ENCODE results near the gene CD160. TPM values are rescaled to one million over a fixed set of nuclear protein-coding genes. Genes with fewer than 3 reads are reported as not detected.
"Not testable (repeated sequence)": the region's sequence is repeated elsewhere in the genome, so short reads cannot be mapped to it uniquely, and the experiment has no call there.

The CD160 gene
- total RNA-seq (ENCODE audit: low replicate concordance) = not detected in 2 replicates
- long read RNA-seq = 0 reads

DNA sequence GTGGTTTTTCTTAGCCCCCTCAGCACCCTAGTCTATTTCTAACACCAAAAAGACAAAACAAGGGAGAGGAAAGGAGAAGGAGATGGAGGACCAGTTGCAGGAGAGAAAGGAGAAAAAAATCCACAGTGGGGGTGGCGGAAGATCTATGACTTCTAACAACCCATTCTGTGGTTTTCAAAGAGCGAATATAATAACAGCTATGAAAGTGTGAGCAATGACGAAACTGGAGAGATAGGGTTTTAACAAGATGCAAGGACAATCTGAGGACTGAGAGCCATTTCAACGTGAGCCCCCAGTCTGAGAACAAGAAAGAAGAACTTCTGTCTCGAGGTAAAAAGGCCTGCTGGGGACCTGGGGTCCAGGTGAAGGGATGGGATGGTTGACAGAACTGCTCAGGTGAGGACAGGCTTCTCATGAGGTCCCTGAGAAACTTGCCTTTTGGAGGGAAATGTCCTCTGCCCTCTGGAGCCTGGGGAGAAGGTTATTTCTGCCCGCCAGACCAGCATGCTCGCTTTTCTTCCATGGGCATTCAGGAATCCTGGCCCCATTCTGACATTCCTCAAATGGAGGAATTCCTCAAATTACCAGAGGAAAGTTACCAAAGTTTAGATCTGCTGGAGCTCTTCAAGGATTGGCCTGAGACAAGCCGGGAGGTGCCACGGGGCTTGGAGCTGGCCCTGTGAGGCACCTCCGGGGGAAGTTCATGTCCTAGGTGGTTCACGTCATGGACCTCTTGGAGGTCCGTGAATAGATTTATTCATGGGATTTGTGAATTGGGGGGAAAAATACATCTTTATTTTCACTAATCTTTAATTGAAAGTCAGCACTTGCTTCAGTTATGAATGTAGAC, at the start of gene CD160:
Gene CD160, plus strand, starts transcription at position 270 of the 850 bp plus-strand sequence. CDS start 8,829 bp downstream, outside the sequence.
- H3K27ac Mint-ChIP-seq = no peak within 1 kb of the TSS
- H3K27me3 Mint-ChIP-seq = peaks cover 12% of the 10 kb centered on the region
- TF ChIP-seq, protein P1, sequence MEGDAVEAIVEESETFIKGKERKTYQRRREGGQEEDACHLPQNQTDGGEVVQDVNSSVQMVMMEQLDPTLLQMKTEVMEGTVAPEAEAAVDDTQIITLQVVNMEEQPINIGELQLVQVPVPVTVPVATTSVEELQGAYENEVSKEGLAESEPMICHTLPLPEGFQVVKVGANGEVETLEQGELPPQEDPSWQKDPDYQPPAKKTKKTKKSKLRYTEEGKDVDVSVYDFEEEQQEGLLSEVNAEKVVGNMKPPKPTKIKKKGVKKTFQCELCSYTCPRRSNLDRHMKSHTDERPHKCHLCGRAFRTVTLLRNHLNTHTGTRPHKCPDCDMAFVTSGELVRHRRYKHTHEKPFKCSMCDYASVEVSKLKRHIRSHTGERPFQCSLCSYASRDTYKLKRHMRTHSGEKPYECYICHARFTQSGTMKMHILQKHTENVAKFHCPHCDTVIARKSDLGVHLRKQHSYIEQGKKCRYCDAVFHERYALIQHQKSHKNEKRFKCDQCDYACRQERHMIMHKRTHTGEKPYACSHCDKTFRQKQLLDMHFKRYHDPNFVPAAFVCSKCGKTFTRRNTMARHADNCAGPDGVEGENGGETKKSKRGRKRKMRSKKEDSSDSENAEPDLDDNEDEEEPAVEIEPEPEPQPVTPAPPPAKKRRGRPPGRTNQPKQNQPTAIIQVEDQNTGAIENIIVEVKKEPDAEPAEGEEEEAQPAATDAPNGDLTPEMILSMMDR (conservative IDR thresholded peaks at IDR 0.05) = no peak
- no peaks in the 10 kb centered on the region for H3K36me3 Mint-ChIP-seq
- no peak for DNase-seq (ENCODE audit: extremely low spot score, unreplicated experiment)
- H3K9me3 Mint-ChIP-seq = no peaks in the 10 kb centered on the region
- H3K4me3 Mint-ChIP-seq = no peak within 1 kb of the TSS
- H3K4me1 Mint-ChIP-seq (ENCODE audit: unreplicated experiment) = peaks cover 17% of the 10 kb centered on the region

DNA sequence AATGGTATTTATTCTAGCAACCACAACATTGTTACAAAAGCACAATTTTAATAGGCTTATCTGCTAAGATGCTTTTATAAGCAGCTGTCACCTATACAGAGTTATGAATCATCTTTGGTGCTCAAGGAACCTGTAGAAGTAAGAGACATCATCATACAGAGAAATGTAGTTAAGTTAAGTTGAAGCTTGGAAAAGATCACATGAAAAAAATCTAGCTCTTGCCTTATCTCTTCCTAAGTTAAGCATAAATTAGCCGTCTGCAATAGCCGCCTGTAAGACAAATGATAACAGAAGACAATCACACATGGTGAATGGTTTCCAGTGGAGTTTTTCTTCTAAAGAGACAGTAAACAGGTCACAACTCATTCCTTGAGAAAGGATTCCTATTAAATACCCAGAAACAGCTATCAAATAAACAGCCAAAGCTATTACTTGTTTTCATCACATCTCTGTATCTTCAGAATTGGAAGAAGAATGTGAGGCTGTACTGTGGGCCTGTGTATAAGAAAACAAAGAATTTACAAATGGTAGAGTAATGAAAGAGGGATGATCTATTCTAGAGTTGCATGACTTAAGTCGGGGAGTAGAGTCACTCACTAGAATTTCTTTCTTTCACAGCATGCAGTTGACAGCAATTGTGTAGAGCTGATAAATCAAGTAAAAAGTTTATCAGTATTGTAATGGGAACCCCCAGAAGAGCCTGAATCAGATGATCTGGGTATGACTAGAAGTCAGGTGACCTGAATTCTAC, 48.1 kb upstream of the CD160 start:
- H3K9me3 Mint-ChIP-seq; H3K27me3 Mint-ChIP-seq; H3K4me1 Mint-ChIP-seq (ENCODE audit: unreplicated experiment); H3K27ac Mint-ChIP-seq; H3K36me3 Mint-ChIP-seq; H3K4me3 Mint-ChIP-seq; DNase-seq (ENCODE audit: extremely low spot score, unreplicated experiment): not testable (repeated sequence)

DNA sequence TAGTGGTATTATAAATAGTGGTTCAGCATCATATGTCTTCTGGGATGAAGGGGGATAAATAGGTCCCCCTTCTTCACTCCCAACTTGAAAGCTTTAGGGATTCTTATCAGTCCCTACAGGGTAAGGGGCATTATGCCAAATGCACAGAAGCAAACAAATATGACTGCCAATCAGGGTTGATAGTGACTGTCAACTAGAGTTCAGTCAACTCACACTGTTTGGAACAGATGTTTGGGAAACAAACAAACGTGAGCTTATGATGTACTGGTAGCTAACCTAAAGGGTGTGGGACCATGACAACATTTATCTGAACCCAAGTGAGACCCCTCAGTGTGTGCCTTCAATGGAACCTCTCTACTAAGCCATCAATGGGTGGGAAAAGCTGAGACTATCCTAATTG, 46.1 kb upstream of the CD160 start:
- H3K27ac Mint-ChIP-seq; H3K4me1 Mint-ChIP-seq (ENCODE audit: unreplicated experiment); H3K36me3 Mint-ChIP-seq; H3K9me3 Mint-ChIP-seq; H3K4me3 Mint-ChIP-seq; DNase-seq (ENCODE audit: extremely low spot score, unreplicated experiment); H3K27me3 Mint-ChIP-seq: not testable (repeated sequence)

GRCh38 chr1:145684858-145685257, 34.4 kb upstream of the CD160 start:
- not testable (repeated sequence) for H3K27ac Mint-ChIP-seq; H3K36me3 Mint-ChIP-seq; H3K4me3 Mint-ChIP-seq; H3K27me3 Mint-ChIP-seq; DNase-seq (ENCODE audit: extremely low spot score, unreplicated experiment); H3K9me3 Mint-ChIP-seq; H3K4me1 Mint-ChIP-seq (ENCODE audit: unreplicated experiment)

GRCh38 chr1:145686078-145686477, 33.2 kb upstream of the CD160 start:
- not testable (repeated sequence) for DNase-seq (ENCODE audit: extremely low spot score, unreplicated experiment); H3K4me1 Mint-ChIP-seq (ENCODE audit: unreplicated experiment); H3K9me3 Mint-ChIP-seq; H3K27ac Mint-ChIP-seq; H3K36me3 Mint-ChIP-seq; H3K4me3 Mint-ChIP-seq; H3K27me3 Mint-ChIP-seq

- peaks cover 5% of the 10 kb centered on the region for H3K36me3 Mint-ChIP-seq
- H3K27me3 Mint-ChIP-seq = peaks cover 3% of the 10 kb centered on the region
- no peak for DNase-seq (ENCODE audit: extremely low spot score, unreplicated experiment)
- H3K4me1 Mint-ChIP-seq (ENCODE audit: unreplicated experiment) = no peaks in the 10 kb centered on the region
- no peak overlapping the region for H3K27ac Mint-ChIP-seq
- TF ChIP-seq, protein P1 (conservative IDR thresholded peaks at IDR 0.05) = no peak
- no peaks in the 10 kb centered on the region for H3K9me3 Mint-ChIP-seq
- H3K4me3 Mint-ChIP-seq = no peak overlapping the region
Observed at GRCh38 chr1:145688328-145688727, 31.0 kb upstream of the CD160 start.

DNA sequence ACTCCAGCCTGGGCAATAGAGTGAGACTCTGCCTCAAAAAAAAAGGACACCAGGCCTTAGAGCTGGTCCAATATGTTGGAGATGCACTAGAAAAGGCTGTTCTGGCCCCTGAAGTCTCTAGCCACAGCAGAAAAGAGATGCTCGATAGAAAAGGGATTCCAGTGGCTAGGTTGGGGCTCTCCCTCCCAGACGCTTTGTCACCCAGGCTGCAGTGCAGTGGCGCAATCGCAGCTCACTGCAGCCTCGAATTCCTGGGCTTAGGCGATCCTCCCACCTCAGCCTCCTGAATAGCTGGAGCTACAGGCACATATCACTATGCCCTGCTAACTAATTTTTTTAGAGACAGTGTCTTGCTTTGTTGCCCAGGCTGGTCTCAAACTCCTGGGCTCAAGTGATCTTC, 30.4 kb upstream of the CD160 start:
- TF ChIP-seq, protein P1 (conservative IDR thresholded peaks at IDR 0.05) = no peak
- no peaks in the 10 kb centered on the region for H3K4me1 Mint-ChIP-seq (ENCODE audit: unreplicated experiment)
- H3K36me3 Mint-ChIP-seq = peaks cover 5% of the 10 kb centered on the region
- no peak overlapping the region for H3K27ac Mint-ChIP-seq
- H3K27me3 Mint-ChIP-seq = peaks cover 3% of the 10 kb centered on the region
- no peaks in the 10 kb centered on the region for H3K9me3 Mint-ChIP-seq
- no peak for DNase-seq (ENCODE audit: extremely low spot score, unreplicated experiment)
- no peak overlapping the region for H3K4me3 Mint-ChIP-seq

All from type B pancreatic cell (in vitro differentiated cells).